H1 (cell line): Measurements from ENCODE around the gene PI4KA. TPM values are rescaled to one million over a fixed set of nuclear protein-coding genes. Genes with fewer than 3 reads are reported as not detected.

Experiments
- CTCF ChIA-PET: fragments of 300-600 bp; sonication (Branson Sonifier 250); formaldehyde crosslinking; loops from one replicate; lab custom pipeline; 2021; ENCODE audit not compliant: partially characterized antibody; lab: Charles Lee
- POLR2A ChIA-PET: fragments of 300-600 bp; sonication (Branson Sonifier 250); formaldehyde crosslinking; loops from one replicate; lab custom pipeline; 2021; ENCODE audit warnings: inconsistent platforms; ENCODE audit not compliant: partially characterized antibody; lab: Charles Lee
- DNase-seq, 2 experiments: peaks; one replicate each; pipeline versions ENCODE4 v3.0.0 to v3.0.0-alpha.2; 2010 to 2022; ENCODE audit warnings: low spot score in 2 of 2, low read depth in 1 of 2, mixed read lengths in 1 of 2
- FAIRE-seq: peaks from 2 replicates; lab custom pipeline; 2011; peaks lifted over from hg19 to GRCh38; lab: Jason Lieb, UNC
- H2AFZ ChIP-seq: 2 replicates; pipeline ENCODE4 v1.8.1; 2012; ENCODE audit warnings: low read length, inconsistent platforms
- H2AK5ac ChIP-seq: 2 replicates; pipeline ENCODE4 v1.6.1; 2013; ENCODE audit warnings: low read depth, low read length
- H2BK120ac ChIP-seq: replicated peaks from 2 replicates; pipeline ENCODE3; 2013; ENCODE audit warnings: low read depth, low read length, inconsistent platforms
- H2BK12ac ChIP-seq: 2 replicates; pipeline ENCODE4 v1.6.1; 2013; ENCODE audit warnings: low read depth, low read length
- H2BK15ac ChIP-seq: 2 replicates; pipeline ENCODE4 v1.6.1; 2013; ENCODE audit warnings: low read length
- H2BK20ac ChIP-seq: 2 replicates; pipeline ENCODE4 v1.6.1; 2013; ENCODE audit warnings: low read length
- H2BK5ac ChIP-seq: 2 replicates; pipeline ENCODE4 v1.6.1; 2013; ENCODE audit warnings: low read depth, low read length
- H3K14ac ChIP-seq: 2 replicates; pipeline ENCODE4 v1.6.1; 2013; ENCODE audit warnings: inconsistent platforms; ENCODE audit not compliant: insufficient read length
- H3K18ac ChIP-seq: 2 replicates; pipeline ENCODE4 v1.6.1; 2013; ENCODE audit warnings: low read length; ENCODE audit errors: extremely low read depth
- H3K23ac ChIP-seq: 2 replicates; pipeline ENCODE4 v1.6.1; 2013; ENCODE audit warnings: inconsistent platforms; ENCODE audit not compliant: insufficient read length
- H3K23me2 ChIP-seq: 2 replicates; pipeline ENCODE4 v1.6.1; 2013; ENCODE audit warnings: low read depth, low read length
- H3K27ac ChIP-seq: 2 replicates; pipeline ENCODE4 v1.6.1; 2011; ENCODE audit warnings: low read depth, low read length, inconsistent platforms
- H3K27me3 ChIP-seq, 4 experiments: replicated peaks in 1 of 4; 1 replicate in 1 of 4; 2 replicates in 3 of 4; pipeline versions ENCODE4 v1.6.1 to v1.8.1; 2011 to 2013; ENCODE audit warnings: low read length in 3 of 4, mild to moderate bottlenecking in 3 of 4, inconsistent platforms in 2 of 4, mixed read lengths in 2 of 4, moderate library complexity in 1 of 4; ENCODE audit not compliant: control insufficient read depth in 3 of 4, insufficient read depth in 3 of 4; ENCODE audit errors: extremely low read depth in 1 of 4
- H3K36me3 ChIP-seq, 4 experiments: 2 replicates each; pipeline versions ENCODE4 v1.6.1 to v1.8.1; 2011 to 2013; ENCODE audit warnings: mild to moderate bottlenecking in 4 of 4, low read length in 3 of 4, moderate library complexity in 2 of 4, control low read depth in 1 of 4, inconsistent platforms in 1 of 4; ENCODE audit not compliant: insufficient read depth in 4 of 4, control insufficient read depth in 2 of 4
- H3K4ac ChIP-seq: replicated peaks from 2 replicates; pipeline ENCODE3; 2013; ENCODE audit warnings: low read length, low read depth, mixed read lengths, inconsistent platforms; ENCODE audit not compliant: insufficient read length
- H3K4me1 ChIP-seq, 4 experiments: replicated peaks in 1 of 4; 1 replicate in 1 of 4; 2 replicates in 3 of 4; pipeline versions ENCODE4 v1.6.1 to v1.8.1; 2011 to 2013; ENCODE audit warnings: low read length in 3 of 4, inconsistent platforms in 2 of 4, mixed read lengths in 1 of 4; ENCODE audit not compliant: insufficient read depth in 4 of 4, control insufficient read depth in 3 of 4
- H3K4me2 ChIP-seq, 2 experiments: 2 replicates each; pipeline versions ENCODE4 v1.6.1 to v1.8.1; 2011 to 2013; ENCODE audit warnings: low read depth in 2 of 2, low read length in 2 of 2, control low read depth in 1 of 2, inconsistent platforms in 1 of 2, mild to moderate bottlenecking in 1 of 2; ENCODE audit not compliant: insufficient read depth in 1 of 2
- H3K4me3 ChIP-seq, 4 experiments: fragments of 200-600, 300-600 bp in 1 of 4; sonication (generic), shearing (Covaris generic), sonication (Bioruptor Twin) in 1 of 4; 2 replicates each; pipeline versions ENCODE4 v1.5.1 to v1.8.1; 2011 to 2016; ENCODE audit warnings: low read length in 4 of 4, low read depth in 3 of 4, control low read depth in 2 of 4, inconsistent platforms in 2 of 4, mild to moderate bottlenecking in 2 of 4, mixed read lengths in 1 of 4, moderate library complexity in 1 of 4; ENCODE audit not compliant: insufficient read depth in 2 of 4; ENCODE audit errors: extremely low read depth in 1 of 4
- H3K56ac ChIP-seq: replicated peaks from 2 replicates; pipeline ENCODE3; 2013; ENCODE audit warnings: low read depth, mild to moderate bottlenecking, mixed read lengths, low read length, inconsistent platforms; ENCODE audit not compliant: insufficient read length
- H3K79me1 ChIP-seq: 2 replicates; pipeline ENCODE4 v1.6.1; 2013; ENCODE audit warnings: low read depth, low read length, control low read depth
- H3K79me2 ChIP-seq, 2 experiments: 2 replicates each; pipeline versions ENCODE4 v1.6.1 to v1.8.1; 2012 to 2013; ENCODE audit warnings: low read length in 2 of 2, mild to moderate bottlenecking in 2 of 2, inconsistent platforms in 1 of 2; ENCODE audit not compliant: insufficient read depth in 2 of 2, control insufficient read depth in 1 of 2
- H3K9ac ChIP-seq, 4 experiments: replicated peaks in 1 of 4; 1 replicate in 1 of 4; 2 replicates in 3 of 4; pipeline versions ENCODE4 v1.6.1 to v1.8.1; 2011 to 2013; ENCODE audit warnings: low read depth in 3 of 4, low read length in 3 of 4, control low read depth in 2 of 4, mild to moderate bottlenecking in 2 of 4, moderate library complexity in 2 of 4, inconsistent platforms in 1 of 4; ENCODE audit errors: extremely low read depth in 1 of 4
- H3K9me3 ChIP-seq, 2 experiments: 2 replicates each; pipeline versions ENCODE4 v1.6.1 to v1.8.1; 2012 to 2013; ENCODE audit warnings: mild to moderate bottlenecking in 2 of 2, moderate library complexity in 2 of 2, control low read depth in 1 of 2, inconsistent platforms in 1 of 2, low read depth in 1 of 2, low read length in 1 of 2, mixed read lengths in 1 of 2; ENCODE audit not compliant: insufficient read depth in 2 of 2
- H4K20me1 ChIP-seq, 2 experiments: replicated peaks in 1 of 2; 2 replicates each; pipeline versions ENCODE3 to v1.8.1; 2011 to 2013; ENCODE audit warnings: inconsistent platforms in 2 of 2, low read length in 2 of 2, mild to moderate bottlenecking in 1 of 2; ENCODE audit not compliant: insufficient read depth in 2 of 2, control insufficient read depth in 1 of 2
- H4K5ac ChIP-seq: 2 replicates; pipeline ENCODE4 v1.6.1; 2013; ENCODE audit warnings: low read length, low read depth, mixed read lengths, inconsistent platforms; ENCODE audit not compliant: insufficient read length
- H4K8ac ChIP-seq: 2 replicates; pipeline ENCODE4 v1.8.0; 2013; ENCODE audit warnings: mild to moderate bottlenecking, moderate library complexity, low read length, inconsistent platforms; ENCODE audit not compliant: insufficient read depth; ENCODE audit errors: extremely low read depth
- H4K91ac ChIP-seq: replicated peaks from 2 replicates; pipeline ENCODE3; 2013; ENCODE audit warnings: low read length, mixed read lengths, inconsistent platforms; ENCODE audit not compliant: insufficient read length
- E2F6 ChIP-seq: IDR thresholded peaks from 2 replicates; pipeline ENCODE4 v1.6.1; 2012; ENCODE audit warnings: inconsistent platforms
- SRF ChIP-seq: IDR thresholded peaks from 2 replicates; pipeline ENCODE4 v1.6.1; 2011; ENCODE audit warnings: mild to moderate bottlenecking, low read depth, low read length, moderate library complexity
- WGBS, 2 experiments: shearing (Covaris generic) in 1 of 2; methylation state at CpG; one replicate each; pipeline versions ENCODE4 v1.1.6 to v1.1.7; 2013 to 2015; ENCODE audit warnings: low lambda C conversion rate in 2 of 2, mixed read lengths in 2 of 2, inconsistent platforms in 1 of 2, low coverage in 1 of 2, missing lambda C conversion rate in 1 of 2; ENCODE audit not compliant: insufficient replicate concordance in 2 of 2, insufficient coverage in 1 of 2, insufficient read length in 1 of 2; ENCODE audit errors: extremely low coverage in 1 of 2, missing lambda C conversion rate in 1 of 2; 5-methylcytosine and 5-hydroxymethylcytosine counted together
- polyA plus RNA-seq, 7 experiments: library from polyadenylated mRNA; depleted of rRNA in 3 of 7; stranded (reverse) in 5 of 7; unstranded in 2 of 7; fragments of >200 nt in 5 of 7; fragments of 200-250 nt in 2 of 7; gene quantifications; 1 replicate in 5 of 7; 2 replicates in 1 of 7; 4 replicates in 1 of 7; pipeline versions ENCODE4 v1.2.1 to v1.2.3, GENCODE V29; 2011 to 2013; ENCODE audit warnings: missing spikeins in 2 of 7, mixed read lengths in 2 of 7
- total RNA-seq: library from RNA; stranded (reverse); fragmentation: NEBNext Ultra II Directional; extraction: Animal tissue kit (Norgen Biotek cat#: 25700); gene quantifications from 2 replicates; pipeline ENCODE4 v1.2.1, GENCODE V29; 2021

The PI4KA gene
- total and polyA plus RNA-seq, 2 of the 8 experiments (the other 6 are each of a cell fraction or from before 2014, with no cell fraction given): 22.5 to 37.7 TPM

GRCh38 chr22:20863366-20863765 is 4.8 kb upstream of the PI4KA start:
- Histone ChIP-seq H3K23me2 (peaks cover 6% of the 10 kb centered on the region), H3K9me3 (no peaks in the 10 kb centered on the region), H3K9ac (no peak overlapping the region), H3K27me3 (no peaks in the 10 kb centered on the region), H3K36me3 (no peaks in the 10 kb centered on the region), H2BK12ac (no peak overlapping the region), H3K56ac (no peak overlapping the region), H3K4me2 (no peak overlapping the region), H3K18ac (no peak overlapping the region), H2AFZ (no peak overlapping the region), H2BK15ac (no peak overlapping the region), H3K4ac (no peak overlapping the region), H3K27ac (no peak overlapping the region), H2BK120ac (no peak overlapping the region), H3K14ac (no peak overlapping the region), H3K79me2 (no peaks in the 10 kb centered on the region), H4K5ac (no peak overlapping the region), H2BK20ac (no peak overlapping the region), H3K79me1 (no peaks in the 10 kb centered on the region; the same call in 1 of the 2 replicates), H4K20me1 (peaks cover 1 to 6% of the 10 kb centered on the region in 2 experiments), H4K8ac (no peak overlapping the region), H3K4me3 (no peak overlapping the region), H3K4me1 (no peaks in the 10 kb centered on the region; a peak in 2 of 7 replicates), H3K23ac (no peak overlapping the region), H2BK5ac (no peak overlapping the region), H4K91ac (no peak overlapping the region), H2AK5ac (no peak overlapping the region)
- CTCF ChIA-PET: interaction anchor here (1.3 kb wide), 1 partner anchor 120 kb away, joined by 3 read pairs; no protein-coding TSS in a partner anchor
- FAIRE-seq: no peak
- 94% methylated on average over 4 of the region's 4 CpGs; no CpG with 5 or more reads in 1 of the 2 experiments for WGBS, 2 experiments
- POLR2A ChIA-PET: interaction anchor here (0.6 kb wide), 1 partner anchor 13 kb away, joined by 4 read pairs; no protein-coding TSS in a partner anchor
- DNase-seq: no peak
- TF ChIP-seq E2F6: no peak
- no peak for TF ChIP-seq SRF
